DOHH2 (cell line): Measurements from ENCODE around the gene CDH18.

ENCODE experiments used
- H3F3A ChIP-seq: fragments of 200-600 bp; sonication (generic), shearing (Covaris generic); 2 replicates; pipeline ENCODE4 v1.6.0; 2016; ENCODE audit warnings: antibody characterized with exemption, mild to moderate bottlenecking; ENCODE audit not compliant: control insufficient read depth, insufficient read depth
- H3K27ac ChIP-seq: fragments of 200-600 bp; sonication (generic); 2 replicates; pipeline ENCODE4 v1.5.1; 2014; ENCODE audit warnings: low read depth, mild to moderate bottlenecking, low read length, moderate library complexity
- H3K27me3 ChIP-seq: fragments of 200-600 bp; sonication (generic); 2 replicates; pipeline ENCODE4 v1.6.1; 2014; ENCODE audit warnings: mild to moderate bottlenecking, low read length, mixed read lengths; ENCODE audit not compliant: control insufficient read depth
- H3K36me3 ChIP-seq: fragments of 200-600 bp; sonication (generic); 2 replicates; pipeline ENCODE4 v1.6.1; 2014; ENCODE audit warnings: mild to moderate bottlenecking, low read length, moderate library complexity, mixed read lengths; ENCODE audit not compliant: control insufficient read depth
- H3K4me1 ChIP-seq: fragments of 200-600 bp; sonication (generic); 2 replicates; pipeline ENCODE4 v1.6.1; 2014; ENCODE audit warnings: mild to moderate bottlenecking, low read length, mixed read lengths; ENCODE audit not compliant: control insufficient read depth
- H3K4me2 ChIP-seq: fragments of 200-600 bp; sonication (generic); 2 replicates; pipeline ENCODE4 v1.6.0; 2014; ENCODE audit warnings: mild to moderate bottlenecking, low read length, moderate library complexity
- H3K4me3 ChIP-seq: fragments of 200-600 bp; sonication (generic); 2 replicates; pipeline ENCODE4 v1.5.1; 2014; ENCODE audit warnings: mild to moderate bottlenecking, low read length, mixed read lengths
- H3K79me2 ChIP-seq: fragments of 200-600 bp; sonication (generic); 2 replicates; pipeline ENCODE4 v1.6.1; 2014; ENCODE audit warnings: mild to moderate bottlenecking, low read length, mixed read lengths; ENCODE audit not compliant: control insufficient read depth
- H3K9me2 ChIP-seq: fragments of 200-600 bp; sonication (generic); replicated peaks from 2 replicates; pipeline ENCODE4 v1.6.1; 2014; ENCODE audit warnings: mild to moderate bottlenecking, low read length, mixed read lengths; ENCODE audit not compliant: control insufficient read depth
- H3K9me3 ChIP-seq: fragments of 200-600 bp; sonication (generic); 2 replicates; pipeline ENCODE4 v1.6.1; 2014; ENCODE audit warnings: antibody characterized with exemption, low read length, mixed read lengths; ENCODE audit not compliant: control insufficient read depth, insufficient read depth
- H4K20me1 ChIP-seq: fragments of 200-600 bp; sonication (generic); 2 replicates; pipeline ENCODE4 v1.6.0; 2014; ENCODE audit warnings: low read depth, mild to moderate bottlenecking, antibody characterized with exemption, low read length, moderate library complexity; ENCODE audit not compliant: control insufficient read depth, insufficient read depth
- EZH2phosphoT487 ChIP-seq: fragments of 200-600 bp; sonication (generic); IDR thresholded peaks from 2 replicates; pipeline ENCODE4 v1.6.1; 2017; ENCODE audit warnings: borderline replicate concordance, mild to moderate bottlenecking, antibody characterized with exemption, low read length, moderate library complexity, mixed read lengths
- TF ChIP-seq, protein P1 (sequence below): fragments of 200-600 bp; sonication (generic); IDR thresholded peaks from one replicate; pipeline ENCODE4 v1.5.1; 2014; ENCODE audit warnings: antibody characterized with exemption, mild to moderate bottlenecking, low read depth, low read length; ENCODE audit not compliant: poor library complexity, severe bottlenecking

Gene CDH18

DNA sequence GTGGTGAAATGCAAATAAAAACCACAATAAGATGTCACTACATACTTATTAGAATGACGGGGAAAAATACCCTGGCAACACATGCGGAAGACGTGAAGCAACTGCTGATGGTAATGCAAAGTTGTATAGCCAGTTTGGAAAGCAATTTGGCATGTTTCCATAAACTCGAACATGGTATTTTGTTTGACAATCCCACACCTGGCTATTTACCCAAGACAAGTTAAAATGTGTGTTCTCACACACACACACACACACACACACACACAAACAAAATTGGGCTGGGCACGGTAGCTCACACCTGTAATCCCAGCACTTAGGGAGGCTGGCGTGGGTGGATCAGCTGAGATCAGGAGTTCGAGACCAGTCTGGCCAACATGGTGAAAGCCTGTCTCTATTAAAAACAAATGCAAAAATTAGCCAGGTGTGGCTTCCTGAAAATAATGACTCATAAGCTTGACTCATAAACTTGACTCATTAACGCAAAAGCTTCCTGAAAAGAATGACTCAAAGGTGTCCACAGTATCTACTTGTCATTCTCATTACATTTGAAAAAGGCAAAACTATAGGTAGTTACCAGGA, 456.5 kb downstream of the CDH18 start:
- Histone ChIP-seq H3K27me3 (no peaks in the 10 kb centered on the region), H3K79me2 (no peaks in the 10 kb centered on the region), H4K20me1 (no peaks in the 10 kb centered on the region), H3K4me3 (no peak overlapping the region), H3K27ac (no peak overlapping the region), H3K4me2 (no peak overlapping the region), H3K9me3 (no peaks in the 10 kb centered on the region), H3K36me3 (no peaks in the 10 kb centered on the region), H3F3A (no peaks in the 10 kb centered on the region), H3K4me1 (no peaks in the 10 kb centered on the region), H3K9me2 (no peaks in the 10 kb centered on the region)
- no peak for TF ChIP-seq EZH2phosphoT487
- TF ChIP-seq, protein P1, sequence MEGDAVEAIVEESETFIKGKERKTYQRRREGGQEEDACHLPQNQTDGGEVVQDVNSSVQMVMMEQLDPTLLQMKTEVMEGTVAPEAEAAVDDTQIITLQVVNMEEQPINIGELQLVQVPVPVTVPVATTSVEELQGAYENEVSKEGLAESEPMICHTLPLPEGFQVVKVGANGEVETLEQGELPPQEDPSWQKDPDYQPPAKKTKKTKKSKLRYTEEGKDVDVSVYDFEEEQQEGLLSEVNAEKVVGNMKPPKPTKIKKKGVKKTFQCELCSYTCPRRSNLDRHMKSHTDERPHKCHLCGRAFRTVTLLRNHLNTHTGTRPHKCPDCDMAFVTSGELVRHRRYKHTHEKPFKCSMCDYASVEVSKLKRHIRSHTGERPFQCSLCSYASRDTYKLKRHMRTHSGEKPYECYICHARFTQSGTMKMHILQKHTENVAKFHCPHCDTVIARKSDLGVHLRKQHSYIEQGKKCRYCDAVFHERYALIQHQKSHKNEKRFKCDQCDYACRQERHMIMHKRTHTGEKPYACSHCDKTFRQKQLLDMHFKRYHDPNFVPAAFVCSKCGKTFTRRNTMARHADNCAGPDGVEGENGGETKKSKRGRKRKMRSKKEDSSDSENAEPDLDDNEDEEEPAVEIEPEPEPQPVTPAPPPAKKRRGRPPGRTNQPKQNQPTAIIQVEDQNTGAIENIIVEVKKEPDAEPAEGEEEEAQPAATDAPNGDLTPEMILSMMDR = no peak

DNA sequence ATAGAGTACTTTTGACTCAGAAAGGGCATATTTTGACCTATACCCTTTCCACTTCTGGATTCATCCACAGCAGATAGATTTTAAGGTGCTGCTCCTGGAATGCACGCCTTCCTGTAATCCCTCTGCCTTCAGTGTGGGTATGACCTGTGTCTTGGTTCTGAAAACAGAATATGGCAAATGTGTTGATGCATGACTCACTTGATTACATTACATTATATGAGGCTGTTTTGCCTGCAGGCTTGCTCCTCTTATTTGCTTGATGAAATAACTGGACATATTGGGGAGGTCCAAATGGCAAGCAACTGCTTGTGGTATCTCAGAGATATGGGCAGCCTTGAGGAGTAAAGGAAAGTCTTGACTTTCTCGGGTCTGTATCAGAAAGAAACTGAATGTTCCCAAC, 468.6 kb downstream of the CDH18 start:
- Histone ChIP-seq H3K27me3 (no peaks in the 10 kb centered on the region), H3K79me2 (no peaks in the 10 kb centered on the region), H4K20me1 (no peaks in the 10 kb centered on the region), H3K36me3 (no peaks in the 10 kb centered on the region), H3K27ac (no peak overlapping the region), H3K4me3 (no peak overlapping the region), H3K4me1 (no peaks in the 10 kb centered on the region), H3K9me3 (no peaks in the 10 kb centered on the region), H3K4me2 (no peak overlapping the region), H3F3A (no peaks in the 10 kb centered on the region), H3K9me2 (no peaks in the 10 kb centered on the region)
- TF ChIP-seq EZH2phosphoT487 = no peak
- TF ChIP-seq, protein P1 = no peak

DNA sequence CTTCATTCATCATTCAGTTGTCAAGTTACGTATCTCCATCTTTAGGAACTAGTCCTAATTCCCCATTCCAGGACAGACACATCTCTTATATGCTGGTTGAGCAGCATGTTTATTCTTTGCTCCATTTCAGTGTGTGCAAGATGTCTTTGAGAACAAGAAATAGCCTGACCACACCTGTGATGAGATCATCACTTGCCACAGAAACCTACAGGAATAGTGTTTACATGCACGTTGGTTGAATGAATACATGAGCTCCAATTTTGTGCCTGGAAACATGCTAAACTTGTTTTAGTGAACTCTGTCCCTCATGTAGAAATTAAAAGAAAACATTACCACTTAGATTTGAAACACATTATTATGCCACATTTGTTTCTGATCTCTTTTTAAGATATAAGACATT, 489.1 kb downstream of the CDH18 start:
- Histone ChIP-seq H4K20me1 (no peaks in the 10 kb centered on the region), H3K9me2 (no peaks in the 10 kb centered on the region), H3K79me2 (no peaks in the 10 kb centered on the region), H3K4me1 (no peaks in the 10 kb centered on the region), H3K36me3 (no peaks in the 10 kb centered on the region), H3K27me3 (no peaks in the 10 kb centered on the region), H3K27ac (no peak overlapping the region), H3K4me3 (no peak overlapping the region), H3F3A (no peaks in the 10 kb centered on the region), H3K9me3 (no peaks in the 10 kb centered on the region), H3K4me2 (no peak overlapping the region)
- TF ChIP-seq, protein P1 = no peak
- no peak for TF ChIP-seq EZH2phosphoT487
